Dedifferentiated amniotic fluid mesenchymal stem cell (primary cell): ENCODE data around the gene CNTNAP2.

Source experiments
- DNase-seq: peaks from one replicate; pipeline ENCODE4 v3.0.0-alpha.2; 2016; ENCODE audit errors: extremely low spot score

The CNTNAP2 gene

DNA sequence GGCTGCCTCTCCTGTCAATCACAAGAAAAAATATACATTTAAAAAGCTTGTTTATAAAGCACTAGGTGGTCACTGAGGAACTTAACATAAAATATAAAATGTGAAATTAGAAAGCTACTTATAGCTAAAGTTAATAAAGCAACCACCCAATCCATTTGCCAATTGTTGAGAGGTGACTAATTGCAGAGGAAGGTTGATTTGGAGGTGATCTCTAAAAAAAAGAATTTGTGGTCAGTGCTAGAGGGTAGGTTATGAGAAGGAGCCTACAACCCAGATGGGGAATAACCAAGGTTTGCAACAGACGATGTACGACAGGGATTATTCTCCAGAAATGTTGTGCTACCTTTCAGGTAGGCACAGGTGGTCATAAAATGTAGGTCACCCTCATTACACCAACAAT lies 2029.7 kb downstream of the CNTNAP2 start:
- no peak for DNase-seq

DNA sequence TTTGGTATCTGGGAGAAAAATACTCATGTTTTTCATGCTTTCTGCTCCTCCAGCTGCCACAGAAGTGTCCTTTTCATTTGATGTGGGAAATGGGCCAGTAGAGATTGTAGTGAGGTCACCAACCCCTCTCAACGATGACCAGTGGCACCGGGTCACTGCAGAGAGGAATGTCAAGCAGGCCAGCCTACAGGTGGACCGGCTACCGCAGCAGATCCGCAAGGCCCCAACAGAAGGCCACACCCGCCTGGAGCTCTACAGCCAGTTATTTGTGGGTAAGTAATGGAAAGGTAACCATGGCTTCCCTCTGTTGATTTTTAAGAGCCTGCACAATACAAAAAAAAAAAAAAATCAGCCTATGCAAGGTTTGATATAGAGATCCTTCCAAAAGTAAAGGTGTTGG lies 2030.8 kb downstream of the CNTNAP2 start:
- no peak for DNase-seq

DNA sequence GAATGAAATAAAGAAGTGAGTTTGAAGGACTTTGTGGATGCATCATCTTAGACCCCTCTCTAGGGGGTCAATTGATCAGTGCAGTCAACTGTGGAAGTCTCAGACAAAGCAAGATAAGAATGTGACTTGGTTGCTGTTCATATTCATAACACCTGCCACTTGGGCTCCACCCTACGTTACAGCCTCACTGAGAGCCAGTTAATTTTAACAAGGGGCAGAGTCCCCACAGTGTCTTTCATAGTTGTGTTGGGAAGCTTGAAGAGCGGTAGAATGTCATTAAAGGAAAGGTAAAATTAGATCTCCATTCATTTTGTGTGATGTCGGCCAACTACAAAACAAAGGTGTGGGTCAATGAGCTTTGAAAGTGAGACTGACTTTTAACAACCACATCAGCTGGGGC lies 2031.9 kb downstream of the CNTNAP2 start:
- DNase-seq: no peak

DNA sequence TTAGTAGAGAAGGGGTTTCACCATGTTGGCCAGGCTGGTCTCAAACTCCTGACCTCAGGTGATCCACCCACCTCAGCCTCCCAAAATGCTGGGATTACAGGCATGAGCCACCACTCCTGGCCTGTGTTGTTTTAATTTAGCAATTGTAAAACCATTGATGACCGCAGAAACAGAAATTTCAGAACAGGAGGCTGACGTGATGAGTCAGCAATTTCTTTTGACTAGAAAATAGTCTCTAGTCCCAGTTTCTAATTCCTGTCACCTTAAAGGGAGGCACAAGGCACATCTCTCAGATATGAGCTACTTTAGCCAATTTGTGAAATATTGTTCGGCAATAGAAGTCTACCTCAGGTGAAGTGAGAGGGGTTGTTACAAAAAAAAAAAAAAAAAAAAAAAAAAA lies 2033.1 kb downstream of the CNTNAP2 start:
- no peak for DNase-seq

DNA sequence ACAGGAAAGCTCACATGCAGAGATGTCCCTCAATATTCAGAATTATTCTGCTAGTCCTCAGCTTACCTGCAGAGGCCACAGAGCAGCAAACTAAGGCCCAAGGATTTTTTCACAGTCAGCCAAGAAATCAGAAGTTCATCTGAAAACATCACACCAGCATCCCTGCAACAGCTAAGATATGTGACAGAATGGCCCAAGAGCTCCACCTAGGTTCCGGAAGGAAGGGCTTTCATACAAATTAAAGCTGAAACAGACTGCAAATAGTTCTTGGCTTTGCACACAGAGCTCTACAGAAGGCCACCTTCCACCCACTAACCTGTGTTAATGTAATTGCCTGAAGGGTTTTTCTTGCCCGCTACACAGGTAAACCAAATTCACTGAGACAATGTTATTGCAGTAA lies 2035.2 kb downstream of the CNTNAP2 start:
- no peak for DNase-seq

DNA sequence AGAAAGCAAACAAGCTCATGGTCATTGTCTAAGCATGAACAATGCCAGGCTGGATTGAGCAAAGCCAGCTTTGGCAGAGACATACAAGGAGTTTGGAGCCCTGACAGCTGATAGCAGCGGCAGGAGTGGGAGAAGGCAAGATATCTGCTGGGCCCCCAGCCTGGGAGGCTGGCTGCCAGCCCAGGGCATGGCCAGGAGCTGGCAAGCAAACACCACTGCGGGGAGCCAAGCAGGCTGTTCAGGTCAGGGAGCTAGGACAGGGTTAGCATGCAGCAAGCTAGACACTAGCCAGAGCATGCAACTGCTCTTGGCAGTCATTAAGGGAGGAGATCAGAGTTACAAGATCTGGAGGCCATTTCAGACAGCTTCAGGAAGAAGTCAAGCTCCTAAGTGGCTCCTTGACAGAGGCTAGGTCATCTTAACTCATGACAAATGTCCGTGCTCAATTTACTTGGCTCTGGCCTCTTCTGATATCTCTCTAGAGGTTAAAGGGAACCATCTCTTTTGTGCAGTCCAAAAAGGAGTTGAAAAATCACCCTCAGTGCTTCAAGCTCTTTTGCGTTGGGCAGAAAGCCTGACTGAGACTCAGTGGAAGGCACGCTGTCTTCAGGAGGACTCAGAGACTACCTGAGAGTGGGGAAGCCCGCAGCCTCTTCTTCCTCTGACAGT lies 2037.1 kb downstream of the CNTNAP2 start:
- no peak for DNase-seq

DNA sequence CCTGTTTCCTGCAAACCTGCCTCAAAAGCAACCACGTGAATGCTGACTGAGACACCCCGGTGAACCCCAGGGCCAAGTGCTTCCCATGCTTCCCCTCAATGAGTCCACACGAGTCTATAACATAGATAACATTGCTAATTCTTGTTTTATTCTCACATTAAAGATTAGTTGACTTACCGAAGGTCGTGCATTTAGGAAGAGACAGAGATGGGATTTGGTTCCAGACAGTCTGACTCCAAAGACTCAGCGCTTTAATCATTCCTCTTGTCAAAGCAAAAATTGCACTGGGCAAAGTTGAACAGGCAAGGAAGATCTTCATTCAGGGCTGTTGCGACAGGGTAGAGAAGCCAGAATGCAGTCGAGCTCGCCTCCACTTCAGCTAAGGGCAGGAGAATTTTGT lies 2038.4 kb downstream of the CNTNAP2 start:
- no peak for DNase-seq

DNA sequence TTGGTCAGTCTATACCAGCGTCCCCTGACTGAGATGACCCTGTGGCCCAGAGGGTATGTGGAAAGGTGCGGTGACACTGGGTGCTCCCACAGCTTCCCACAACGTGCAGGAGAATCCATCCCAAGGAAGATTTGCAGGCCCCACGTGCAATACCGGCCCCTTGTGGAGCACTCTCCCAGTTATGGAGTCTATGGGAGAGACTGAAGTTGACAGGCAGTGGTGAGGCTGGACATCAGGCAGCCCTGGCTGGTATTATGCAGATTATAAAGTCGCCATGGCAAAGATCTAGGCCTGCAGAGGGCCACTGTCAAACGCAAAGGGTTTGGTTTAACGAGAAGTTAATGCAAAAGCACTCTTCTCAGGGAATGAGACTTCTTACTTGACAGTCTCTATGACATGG lies 2039.2 kb downstream of the CNTNAP2 start:
- no peak for DNase-seq

DNA sequence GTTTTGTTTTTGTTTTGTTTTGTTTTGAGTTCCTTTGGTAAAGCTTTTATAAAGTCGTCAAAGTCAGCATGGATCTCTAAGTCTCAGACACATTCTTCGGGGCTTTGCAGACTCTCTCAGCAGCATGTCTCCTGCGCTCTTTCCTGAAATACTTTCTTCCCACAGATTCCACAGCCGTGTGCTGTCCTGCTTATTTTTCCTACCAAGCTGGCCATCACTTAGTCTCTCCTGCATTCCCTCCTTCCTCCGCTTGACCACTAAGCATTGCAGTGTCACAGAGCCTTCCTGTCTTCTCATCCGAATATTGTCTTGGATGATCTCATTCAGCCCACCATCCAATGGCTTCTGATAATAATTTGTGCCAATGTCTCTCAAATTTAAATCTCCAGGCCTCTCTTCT lies 2039.6 kb downstream of the CNTNAP2 start:
- DNase-seq: no peak

DNA sequence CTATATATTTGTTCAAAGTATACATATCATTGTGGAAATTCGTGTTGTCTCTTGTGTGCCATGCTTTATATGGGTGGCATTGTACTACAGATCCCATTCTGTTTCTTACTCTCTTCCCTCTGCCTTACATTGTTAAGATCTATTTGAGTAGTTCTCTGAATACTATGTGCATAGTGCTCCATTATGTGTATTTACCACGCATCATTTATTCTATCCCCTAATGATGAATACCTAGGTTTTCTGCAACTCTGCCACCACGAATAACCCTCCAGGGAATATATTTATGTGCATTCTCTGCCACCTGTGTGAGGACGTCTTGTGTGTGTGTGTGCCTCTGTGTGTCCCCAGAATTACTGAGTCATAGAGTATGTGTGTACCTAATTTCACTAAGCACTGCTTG lies 2042.7 kb downstream of the CNTNAP2 start:
- DNase-seq: no peak

DNA sequence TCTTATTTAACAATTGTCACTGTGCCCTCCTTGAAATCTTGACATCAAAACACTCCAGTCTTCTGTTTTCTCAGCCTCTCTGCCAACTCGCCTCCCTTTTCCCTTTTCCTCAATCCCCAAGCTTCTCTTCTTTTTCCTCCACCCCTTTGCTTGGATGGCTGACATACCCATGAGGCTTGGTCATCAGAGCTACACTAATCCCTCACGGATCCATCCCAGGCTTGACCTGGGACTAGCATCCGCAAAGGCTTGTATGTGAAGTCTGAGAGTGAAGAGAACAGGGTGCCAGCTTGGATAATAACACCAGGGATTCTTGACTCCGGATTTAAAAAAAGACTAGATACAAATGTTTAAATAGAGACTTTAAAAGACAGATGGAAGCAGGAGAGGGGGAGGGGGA lies 2045.2 kb downstream of the CNTNAP2 start:
- DNase-seq: no peak

DNA sequence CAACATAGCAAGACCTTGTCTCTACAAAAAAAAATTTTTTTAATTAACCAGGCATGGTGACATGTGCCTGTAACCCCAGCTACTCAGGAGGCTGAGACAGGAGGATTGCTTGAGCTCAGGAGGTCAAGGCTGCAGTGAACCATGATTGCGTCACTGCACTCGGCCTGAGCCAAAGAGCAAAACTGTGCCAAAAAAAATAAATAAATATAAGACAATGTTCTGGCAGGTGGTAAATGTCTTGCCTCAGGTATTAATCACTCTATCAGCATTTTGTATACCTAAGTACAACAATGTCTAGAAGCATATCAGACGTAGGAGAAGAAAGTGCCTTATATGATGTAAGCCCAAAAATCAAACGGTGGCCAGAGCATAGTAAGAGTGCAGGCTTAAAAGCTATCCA lies 2046.2 kb downstream of the CNTNAP2 start:
- no peak for DNase-seq

DNA sequence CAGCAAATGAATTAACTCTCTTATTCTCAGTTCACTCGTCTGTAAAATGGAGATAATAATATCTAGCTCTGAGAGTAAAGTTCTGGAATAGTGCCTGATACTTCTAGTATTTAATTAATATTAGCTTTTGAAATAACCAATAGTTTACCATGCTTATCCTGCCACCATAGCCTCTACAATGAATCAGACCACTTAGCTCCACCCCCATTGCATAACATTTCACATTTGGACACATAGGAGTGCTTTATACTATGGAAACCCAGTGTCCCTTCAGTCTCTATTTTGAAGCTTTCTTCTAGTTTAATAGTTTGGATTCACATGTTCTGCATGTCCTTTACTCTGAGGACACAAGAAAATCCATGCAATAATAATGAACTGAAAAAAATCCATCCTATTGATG lies 2046.6 kb downstream of the CNTNAP2 start:
- DNase-seq: no peak

DNA sequence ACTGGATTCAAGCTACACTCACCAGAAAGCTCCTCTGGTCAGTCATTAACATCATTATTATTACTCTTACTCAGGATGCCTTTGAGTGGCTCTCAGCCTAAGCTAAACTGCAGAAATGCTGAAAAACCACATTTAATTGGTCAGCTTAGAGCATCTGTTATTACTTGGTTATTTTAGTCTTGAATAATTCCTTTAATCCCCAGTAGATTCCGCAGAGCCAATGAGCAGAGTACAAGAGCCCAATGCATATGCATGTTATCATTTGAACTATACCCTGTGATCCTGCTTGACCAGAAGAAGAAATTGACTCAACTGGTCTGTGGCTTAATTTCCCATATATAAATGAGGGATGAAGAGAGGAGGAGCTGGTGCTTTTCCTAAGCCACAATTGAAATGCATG lies 2056.3 kb downstream of the CNTNAP2 start:
- no peak for DNase-seq

DNA sequence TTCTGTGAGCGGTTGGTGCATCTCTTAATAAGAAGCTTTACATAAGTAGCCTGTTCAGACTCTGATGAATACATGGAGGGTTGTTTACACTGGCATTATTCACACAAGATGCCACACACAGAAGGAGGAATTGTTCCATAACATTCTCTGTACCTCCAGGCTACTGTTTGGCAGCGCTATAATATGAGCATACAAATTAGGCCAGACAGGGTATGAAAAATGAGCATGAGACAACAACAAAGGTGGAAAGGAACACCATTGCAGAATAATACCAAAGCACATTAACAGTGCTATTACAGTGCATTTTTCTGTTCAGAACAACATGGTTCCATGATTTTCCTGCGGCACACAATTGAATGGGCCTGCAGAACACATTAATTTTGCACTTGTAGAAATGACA lies 2056.8 kb downstream of the CNTNAP2 start:
- DNase-seq: no peak

DNA sequence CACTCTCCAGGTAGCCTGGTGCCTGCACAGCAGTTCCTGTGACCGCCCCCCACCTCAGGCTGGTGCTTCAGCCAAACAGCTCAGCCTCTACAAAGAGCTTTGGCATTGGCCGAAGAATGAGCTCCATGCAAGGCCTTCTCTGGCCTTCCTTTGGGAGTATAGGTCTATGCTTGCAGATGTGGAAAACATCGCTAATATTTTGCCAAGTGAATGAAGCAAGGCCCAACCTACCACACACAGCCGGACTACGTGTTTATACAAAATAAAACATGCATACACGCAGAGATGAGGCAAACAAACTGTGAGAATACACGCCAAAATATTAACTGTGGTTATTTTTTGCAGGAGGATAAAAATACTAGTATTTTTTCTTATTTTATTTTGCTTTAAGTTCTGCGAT lies 2057.8 kb downstream of the CNTNAP2 start:
- no peak for DNase-seq

DNA sequence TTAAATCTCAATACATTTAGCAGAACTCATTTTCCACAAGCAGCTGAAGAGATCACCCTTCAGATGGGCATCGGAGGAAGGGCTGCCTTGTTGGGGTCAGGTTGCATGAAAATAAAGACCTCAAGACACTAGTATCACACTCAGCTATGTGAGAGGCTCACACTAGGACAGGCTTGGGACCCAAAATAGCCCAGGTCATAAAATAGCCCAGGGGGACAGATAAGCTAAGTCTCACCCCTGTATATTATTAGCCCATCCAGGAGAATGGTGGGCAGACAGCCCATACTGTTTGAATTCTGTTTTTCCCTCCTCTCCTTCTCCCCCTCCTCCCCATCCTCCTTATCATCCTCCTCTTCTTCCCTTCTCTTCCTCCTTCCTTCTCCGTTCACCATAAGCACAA lies 2058.9 kb downstream of the CNTNAP2 start:
- DNase-seq: no peak

DNA sequence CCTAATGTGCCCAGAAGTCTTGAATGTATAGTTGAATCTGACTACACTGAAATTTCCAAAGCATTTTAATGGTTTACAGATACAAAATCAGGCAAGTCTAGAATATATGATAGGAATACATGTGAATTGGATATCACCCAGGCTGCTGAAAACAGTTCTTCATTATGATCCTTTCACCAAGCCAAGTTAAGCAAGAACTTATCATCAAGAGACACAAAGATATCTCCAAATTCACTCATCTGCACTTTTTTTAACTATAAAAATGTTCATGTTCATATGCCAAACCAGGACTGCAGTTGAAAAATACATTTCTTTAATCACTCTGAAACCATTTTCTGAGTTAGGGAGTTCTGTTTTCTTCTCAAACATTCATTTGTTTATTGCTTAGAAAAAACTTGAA lies 2061.4 kb downstream of the CNTNAP2 start:
- no peak for DNase-seq

DNA sequence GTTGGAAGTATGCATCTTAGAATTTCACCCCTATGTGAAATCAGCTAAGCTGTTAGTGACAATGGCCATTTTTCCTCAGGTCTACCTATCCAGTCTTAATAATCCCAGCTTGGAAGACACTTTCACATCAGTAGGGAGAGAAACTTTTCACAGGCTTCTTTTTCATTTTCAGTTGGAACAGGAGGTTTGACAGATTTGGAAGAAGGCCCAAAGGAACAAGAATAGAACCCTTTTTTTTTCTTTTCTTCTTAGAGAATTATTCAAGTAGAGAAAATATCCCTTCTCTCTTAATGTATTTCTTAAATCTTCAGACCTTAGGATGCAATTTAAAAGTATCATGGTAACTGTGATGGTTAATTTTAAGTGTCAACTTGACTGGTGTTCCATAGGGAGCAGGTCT lies 2063.5 kb downstream of the CNTNAP2 start:
- DNase-seq: no peak

DNA sequence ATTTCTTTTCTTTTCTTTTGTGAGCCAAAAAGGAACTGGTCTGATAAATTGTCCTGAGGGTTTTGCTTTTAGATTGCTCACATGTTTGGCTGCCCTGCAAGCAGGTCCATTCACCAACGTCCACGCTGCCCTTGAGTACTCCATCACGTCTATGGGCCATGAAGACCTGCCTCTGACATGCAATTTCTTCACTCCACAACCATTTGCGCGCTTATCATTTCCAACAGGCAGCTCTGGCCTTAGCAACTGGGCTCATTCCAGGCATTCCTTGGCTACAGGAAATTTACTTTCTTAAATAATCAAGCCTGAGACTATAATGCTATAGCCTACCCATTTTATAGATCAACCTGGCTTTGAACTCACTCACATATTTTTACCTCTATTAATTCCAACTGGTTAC lies 2065.7 kb downstream of the CNTNAP2 start:
- no peak for DNase-seq

DNA sequence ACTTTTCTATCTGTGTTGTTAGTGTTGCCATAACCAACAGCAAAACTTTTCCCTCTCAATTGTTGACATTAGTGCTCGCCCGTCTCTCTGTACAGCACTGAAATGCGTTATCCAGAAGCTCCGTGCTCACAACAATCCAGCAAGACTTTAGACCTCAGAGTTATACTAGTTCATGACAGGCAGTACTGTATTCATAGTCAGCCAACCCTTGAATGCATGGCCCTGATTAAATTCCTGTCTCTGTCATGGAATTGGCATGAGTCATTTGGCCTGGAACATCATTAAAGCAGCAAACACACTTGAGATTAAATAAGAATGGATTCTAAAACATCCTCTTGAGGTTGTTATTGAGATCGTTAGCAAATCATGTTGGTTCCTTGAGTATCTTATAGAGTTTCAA lies 2068.4 kb downstream of the CNTNAP2 start:
- DNase-seq: no peak

DNA sequence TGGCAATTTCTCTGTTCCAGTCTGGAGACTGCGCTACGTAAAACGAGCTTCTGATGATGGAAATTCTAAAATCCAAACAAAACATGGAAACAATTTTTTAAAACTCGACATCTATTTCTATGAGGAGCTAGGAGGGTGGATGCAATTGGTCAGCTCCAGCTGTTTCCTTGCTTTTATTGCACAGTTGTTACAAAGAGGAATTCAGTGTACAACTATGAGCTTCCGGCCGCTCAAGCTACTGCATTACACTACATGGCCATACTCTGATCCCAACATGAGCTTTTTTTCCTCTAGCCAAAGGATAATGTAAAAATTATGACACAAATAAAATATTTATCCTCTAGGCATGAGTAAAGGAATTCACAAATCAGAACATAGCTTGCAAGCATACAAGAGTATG lies 2070.9 kb downstream of the CNTNAP2 start:
- DNase-seq: no peak

DNA sequence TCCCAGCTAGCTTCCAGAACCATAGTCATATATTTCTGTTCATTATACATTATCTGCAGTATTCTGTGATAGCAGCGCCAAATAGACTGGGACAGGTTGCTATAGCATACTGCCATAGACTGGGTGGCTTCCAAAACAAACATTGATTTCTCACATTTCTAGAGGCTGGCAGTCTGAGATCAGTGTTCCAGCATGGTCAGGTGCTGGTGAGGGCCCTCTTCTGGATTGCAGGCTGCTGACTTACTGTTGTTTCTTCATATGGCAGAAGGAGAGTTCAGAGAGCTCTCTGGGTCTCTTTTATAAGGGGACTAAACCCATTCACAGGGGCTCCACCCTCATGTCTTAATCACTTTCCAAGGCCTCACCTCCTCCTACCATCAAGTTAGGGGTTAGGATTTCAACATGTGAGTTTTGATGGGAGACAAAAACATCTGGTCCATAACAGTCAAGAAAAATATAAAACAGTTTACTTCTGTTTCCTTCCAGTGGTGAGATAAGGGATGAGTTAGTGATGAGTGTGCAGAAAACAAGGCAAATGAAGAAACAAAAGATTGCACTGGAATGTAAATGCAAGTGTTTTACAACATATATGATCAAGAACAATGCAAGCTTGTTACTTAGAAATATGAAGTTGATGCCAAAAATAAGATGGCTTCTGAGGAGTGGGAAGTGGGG lies 2074.9 kb downstream of the CNTNAP2 start:
- no peak for DNase-seq

DNA sequence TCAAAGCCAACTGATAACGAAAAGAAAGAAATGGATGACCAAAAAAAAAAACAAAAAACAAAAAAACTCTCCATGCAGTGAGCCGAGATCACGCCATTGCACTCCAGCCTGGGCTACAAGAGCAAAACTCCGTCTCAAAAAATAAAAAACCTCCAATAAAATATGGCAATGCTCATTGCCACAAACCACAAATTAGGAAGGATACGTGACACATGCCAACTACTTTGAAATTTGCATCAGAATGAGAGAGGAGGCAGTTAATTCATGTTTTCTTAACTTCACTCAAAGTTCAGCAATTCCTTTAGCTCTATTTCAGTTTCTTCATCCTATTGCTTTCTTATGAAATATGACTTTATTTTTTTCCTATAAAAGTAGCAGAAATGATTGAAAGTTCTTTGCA lies 2075.9 kb downstream of the CNTNAP2 start:
- DNase-seq: no peak
